NCI-H526 treated with DMSO at 0.1 percent for 48 hours (cell line): ENCODE results near the gene TRIM9.

Experiments
- DNase-seq: peaks from one replicate; lab custom pipeline; 2025; lab: John Stamatoyannopoulos, UW

The TRIM9 gene

DNA sequence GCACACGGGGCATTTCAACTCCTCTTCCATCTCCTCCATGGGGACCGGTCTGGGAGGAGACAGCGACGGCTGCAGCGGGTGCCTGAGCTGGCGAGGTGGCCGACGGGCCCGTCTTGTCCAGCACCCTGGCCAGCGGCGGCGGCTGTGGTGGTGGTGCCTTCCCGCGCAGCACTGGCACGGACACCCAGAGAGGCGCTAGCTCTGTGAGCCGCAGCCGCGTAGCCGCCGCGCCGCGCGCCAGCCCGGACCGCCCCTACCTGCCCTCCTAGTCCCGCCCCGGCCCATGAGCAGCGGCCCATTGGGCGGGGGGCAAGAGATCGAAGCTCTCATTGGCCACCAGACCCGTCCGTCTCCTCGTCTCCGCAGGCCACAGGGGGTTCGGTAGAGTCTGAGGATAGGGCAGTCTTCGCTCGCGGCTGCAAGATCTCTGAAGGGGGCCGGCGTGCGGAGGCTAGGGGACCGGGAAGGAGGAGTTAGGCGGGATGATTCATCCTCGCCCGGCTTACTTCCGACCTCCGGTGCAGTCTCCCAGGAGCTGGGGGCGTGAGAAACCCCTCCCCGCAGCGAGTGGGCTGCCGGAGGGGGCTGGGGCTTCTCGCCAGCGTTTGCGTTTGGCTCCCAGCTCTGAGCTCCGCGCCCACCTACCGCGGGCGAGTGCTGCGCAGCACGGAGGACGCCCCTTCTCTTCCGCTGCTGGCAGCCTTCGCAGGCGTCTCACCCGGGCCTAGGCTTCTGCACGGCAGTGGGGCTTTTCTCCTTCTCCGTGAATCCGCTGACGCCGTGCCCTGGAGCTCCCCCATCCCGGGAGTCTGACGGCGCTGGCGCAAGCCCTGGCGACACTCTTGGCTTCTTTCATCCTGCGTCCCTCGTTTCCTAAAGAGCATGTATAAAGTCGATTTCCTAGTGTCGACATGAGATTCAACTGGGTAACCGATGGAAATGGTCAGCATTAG is at the start of gene TRIM9:
TSS of gene TRIM9 (minus strand) at position 205 of the 953 bp plus-strand sequence. CDS start at position 39, 166 bp downstream.
- DNase-seq: peak; percentile 95

DNA sequence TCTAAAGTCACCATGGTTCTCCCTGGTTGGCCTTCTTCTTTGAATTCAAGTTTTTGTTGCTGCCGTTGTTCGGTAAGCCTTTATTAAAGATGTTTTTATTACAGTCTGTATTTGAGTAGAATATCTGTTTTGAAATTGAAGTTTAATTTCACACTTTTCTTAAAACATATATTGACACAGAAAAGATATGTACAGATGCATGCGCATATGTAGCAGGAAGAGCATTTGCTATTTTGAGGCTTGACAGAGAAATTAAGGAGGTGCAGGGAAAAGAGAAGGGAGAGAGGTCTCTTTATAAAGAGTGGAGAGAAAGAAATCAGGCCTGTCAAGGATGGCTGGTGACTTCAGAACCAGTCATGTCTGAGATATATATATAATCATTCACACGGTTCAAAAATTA is 46.0 kb upstream of the TRIM9 start:
- DNase-seq: no peak

DNA sequence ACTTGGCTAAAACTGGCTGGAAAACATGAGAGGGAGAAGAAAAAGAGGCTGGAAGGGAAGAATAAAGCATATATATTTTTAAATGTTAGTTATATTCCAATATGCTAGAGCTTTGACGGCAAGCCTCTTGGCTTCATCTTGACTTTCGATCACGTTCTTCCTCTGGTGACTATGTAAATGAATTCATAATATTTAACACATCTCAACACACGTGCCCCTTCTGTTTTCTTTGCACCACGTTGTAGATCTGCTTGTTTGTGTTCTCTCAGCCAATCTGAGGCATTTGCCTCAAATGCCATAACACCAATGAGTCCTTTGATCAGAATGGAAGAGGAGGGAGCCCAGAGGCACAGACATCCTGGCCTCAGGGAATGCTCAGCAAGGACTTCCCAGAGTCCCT is 45.4 kb upstream of the TRIM9 start:
- DNase-seq: no peak

DNA sequence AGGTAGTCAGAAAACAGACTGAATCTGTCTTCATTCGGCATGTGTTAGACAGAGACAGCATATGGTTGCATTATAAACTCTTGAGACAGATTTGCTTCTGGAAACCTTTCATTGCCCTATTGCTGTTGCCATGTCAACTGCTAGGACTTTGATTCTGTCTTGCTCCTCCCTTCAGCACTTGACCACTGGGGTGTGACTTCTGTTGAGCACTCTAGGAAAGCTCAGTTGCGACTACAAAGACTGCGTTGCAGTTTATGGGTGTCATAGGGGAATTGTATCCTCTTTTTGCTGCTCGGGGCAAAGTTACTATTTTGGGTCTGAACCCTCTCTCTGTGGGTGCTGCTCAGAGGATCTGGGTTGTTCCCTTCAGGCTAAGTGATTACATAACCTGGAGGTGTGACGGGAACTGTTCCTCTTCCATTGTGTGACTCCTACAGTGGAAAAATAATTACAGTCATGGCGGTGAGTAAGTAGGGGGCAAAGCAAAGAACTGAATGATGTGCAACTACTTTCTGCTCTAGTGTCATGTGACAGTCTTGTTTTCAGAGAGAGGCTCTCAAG is 44.3 kb upstream of the TRIM9 start:
- DNase-seq: no peak

DNA sequence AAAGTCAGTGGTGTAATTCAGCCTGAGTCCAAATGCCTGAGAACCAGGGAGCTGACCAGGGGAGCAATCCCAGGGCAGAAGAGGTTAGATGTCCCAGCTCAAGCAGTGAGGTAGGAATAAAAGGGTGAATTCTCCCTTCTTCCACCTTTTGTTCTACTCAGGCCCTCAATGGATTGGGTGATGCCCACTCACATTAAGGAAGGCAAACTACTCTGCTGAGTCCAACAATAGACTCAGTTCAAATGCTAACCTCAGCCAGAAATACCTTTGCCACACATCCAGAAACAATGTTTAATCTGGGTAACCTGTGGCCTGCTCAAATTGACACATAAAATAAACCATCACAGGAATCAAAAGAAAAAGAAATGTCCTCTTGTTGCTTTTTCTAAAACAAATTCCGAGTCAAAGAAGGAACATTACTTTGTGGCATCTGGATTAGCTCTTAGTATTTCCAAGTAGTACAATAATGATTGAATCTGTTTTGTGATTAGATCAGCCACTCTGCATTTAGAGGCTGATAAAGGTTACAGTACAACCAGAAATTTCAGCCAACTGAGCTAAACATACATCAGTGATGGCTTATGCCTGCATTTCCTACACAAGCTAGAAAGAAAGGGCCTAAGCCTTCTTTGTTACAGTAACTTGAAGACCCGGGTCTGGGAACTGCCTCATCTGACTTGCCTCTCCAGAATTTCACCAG is 43.6 kb upstream of the TRIM9 start:
- no peak for DNase-seq

DNA sequence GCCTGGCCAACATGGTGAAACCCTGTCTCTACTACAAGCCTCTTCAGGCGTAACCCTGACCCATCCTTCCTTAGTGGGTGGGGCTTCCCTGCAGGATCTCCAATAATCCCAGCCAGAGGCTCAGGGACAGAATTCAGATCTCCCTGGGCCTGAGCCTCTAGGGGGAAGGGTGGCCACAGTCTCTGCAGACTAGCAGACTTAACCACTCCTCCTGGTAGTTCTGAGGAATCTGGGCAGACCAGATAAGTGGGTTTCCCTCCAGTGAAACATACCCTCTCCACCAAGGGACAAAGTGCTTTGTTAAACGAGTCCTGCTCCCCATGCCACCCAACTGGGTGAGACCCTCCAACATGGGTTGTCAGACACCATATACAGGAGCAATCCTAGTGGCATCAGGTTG is 36.6 kb upstream of the TRIM9 start:
- DNase-seq: no peak

DNA sequence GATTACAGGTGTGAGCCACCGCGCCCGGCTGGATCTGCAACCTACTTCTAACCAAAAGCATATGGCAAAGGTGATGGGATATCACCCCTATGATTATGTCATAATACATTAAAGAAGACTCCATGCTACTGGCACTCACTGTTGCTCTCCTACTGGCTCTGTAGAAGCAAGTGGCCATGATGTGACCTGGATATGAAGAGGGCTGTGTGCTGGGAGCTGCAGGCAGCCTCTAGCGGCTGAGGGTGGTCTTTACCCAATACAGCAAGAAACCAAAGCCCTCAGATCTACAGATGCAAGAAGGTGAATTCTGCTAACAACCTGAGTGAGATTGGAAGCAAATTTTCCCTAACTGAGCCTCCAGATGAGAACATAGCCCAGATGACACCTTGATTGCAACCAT is 34.2 kb upstream of the TRIM9 start:
- DNase-seq: no peak

DNA sequence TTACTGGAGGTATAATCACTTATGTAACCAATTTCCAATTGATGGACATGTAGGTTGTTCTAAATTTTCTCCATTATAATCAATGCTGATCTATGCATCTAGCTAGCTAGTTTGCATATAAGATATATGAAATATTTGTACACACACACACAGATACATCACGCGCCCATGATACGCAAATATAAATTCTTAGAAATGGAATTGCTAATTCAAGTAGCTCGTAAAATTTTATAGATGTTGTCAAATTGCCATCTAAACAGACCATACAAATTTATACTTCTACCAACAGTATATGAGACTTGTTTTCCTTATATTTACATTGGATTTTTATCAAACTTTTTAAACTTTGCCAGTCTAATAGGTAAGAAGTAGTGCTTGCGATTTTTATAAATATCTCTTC is 29.1 kb upstream of the TRIM9 start:
- no peak for DNase-seq

DNA sequence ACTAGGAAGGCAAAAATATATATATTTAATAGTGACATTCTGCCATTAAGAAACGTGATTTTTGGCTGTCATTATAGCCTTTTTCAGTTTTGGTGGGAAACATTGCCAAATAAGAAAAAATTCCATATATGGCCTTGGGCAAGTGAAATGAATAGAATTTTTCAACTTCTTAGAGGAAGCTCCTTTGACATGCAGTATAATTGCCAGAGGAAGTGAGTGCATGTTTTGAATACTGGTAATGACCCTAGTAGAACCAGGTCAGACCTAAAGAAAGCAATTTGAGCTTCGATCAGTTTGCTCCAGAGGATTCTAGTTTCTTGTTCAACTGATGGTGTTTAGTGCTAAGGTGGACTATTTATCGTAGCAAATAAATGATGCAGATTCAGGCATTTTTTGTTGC is 26.2 kb upstream of the TRIM9 start:
- no peak for DNase-seq

DNA sequence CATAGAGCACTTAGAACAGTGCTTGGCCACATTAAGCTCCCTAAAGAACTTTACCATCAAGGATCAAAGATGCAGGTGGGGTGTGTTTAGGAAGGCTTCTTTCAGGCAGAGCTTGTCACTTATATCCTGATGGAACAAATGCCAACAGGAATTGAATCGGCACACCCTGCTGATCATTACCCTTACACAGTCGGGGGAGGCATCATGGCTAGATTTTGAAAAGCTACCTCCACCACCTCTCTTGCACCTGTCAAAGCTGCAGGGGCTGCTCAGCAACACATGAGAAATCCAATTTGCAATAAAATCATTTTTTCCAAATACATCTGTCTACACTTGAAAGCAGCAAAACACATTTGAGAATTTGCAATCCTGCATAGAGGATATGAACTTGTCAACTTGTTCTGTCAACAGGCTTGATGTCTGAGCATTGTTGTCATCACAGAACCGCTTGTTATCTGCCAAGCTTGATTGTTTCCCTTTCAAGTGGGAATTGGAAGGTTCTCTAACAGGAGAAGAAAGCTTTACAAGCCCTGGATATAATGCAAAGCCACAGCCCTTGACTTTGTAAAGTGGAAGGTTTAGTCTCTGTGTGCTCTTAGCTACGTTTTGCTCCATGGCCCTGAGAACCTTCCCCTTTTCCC is 24.6 kb upstream of the TRIM9 start:
- DNase-seq: no peak

DNA sequence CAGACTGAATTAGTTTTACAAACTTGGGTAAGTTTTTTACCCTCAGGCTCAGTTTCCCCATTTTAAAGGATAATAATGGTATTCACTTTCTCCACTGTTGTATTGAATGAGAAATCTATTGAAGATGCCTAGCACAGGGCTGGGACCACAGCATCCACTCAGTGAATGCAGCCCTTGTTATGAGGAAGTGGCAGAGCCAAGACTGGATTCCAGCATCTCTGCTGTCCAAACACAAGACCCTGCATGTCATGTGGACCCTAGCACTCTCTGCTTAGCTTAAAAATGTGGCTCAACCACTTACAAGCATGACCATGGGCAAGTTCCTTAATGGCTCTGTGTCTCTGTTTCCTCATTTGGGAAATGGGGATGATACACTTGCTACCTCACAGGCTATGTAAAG is 24.1 kb upstream of the TRIM9 start:
- DNase-seq: no peak

DNA sequence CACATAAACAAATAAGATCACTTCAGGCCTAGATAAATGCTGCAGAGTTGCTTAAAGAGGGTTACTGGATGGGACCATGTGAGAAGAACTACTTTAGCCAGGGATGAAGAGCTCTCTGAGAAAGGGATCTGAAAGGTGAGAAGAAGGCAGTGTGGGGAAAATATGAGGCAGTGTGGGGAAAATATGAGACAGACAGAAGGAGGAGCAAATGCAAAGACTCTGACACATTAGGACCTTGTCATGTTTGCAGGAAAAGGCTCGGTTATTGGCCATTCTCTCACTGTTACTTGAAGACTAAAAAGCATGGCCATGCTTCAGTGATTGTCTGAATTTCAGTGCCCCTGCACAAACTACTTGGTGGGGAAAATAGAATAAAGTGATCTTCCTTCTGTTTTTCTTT is 22.7 kb upstream of the TRIM9 start:
- DNase-seq: no peak

DNA sequence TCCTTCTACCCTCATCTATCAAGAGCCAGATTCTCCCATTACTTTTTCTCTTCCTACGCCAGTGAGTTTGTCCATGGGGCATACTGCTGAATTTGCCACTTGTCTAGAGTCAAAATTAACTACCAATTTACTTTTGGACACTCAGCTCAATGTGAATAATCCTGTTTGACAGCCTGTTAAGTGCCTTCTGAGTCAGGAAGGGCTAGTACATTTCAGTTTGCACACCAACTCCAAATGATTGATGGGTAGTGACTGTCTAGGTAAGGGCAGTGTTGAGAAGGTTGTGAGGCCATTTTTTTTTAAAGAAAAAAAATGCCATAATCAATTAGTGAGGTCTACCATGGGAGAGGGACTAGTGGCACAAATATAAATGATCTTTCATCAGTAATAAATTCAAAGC is 21.8 kb upstream of the TRIM9 start:
- DNase-seq: no peak

DNA sequence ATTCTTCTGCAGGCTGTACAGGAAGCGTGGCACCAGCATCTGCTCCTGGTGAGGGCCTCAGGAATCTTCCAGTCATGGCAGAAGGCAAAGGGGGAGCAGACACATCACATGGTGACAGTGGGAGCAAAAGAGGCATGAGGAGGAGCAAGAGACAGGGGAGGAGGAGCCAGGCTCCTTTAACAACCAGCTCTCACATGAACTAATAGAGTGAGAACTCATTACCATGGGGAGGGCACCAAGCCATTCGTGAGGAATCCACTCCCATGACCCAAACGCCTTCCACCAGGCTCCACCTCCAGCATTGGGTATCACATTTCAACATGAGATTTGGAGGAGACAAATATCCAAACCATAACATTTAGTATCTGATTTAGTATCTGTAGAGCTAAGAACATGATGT is 14.7 kb upstream of the TRIM9 start:
- DNase-seq: no peak

DNA sequence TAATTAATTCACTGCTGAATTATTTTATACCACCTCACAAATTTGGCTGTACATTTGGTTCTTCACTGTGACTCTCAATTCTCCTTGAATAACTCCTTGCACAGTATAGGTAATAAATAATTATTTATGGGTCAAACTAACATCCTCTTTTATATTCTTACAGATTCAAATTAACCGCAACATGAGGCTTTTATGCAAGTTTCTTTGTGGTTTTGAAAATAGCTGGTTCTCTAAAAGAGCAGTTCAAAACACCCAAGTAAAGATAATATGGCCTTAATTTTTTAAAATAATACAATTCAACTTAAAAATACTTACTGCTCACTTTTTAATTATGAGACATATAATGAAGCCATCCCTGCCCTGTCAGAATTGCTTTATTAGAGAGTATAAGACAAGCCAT is 12.9 kb upstream of the TRIM9 start:
- no peak for DNase-seq

DNA sequence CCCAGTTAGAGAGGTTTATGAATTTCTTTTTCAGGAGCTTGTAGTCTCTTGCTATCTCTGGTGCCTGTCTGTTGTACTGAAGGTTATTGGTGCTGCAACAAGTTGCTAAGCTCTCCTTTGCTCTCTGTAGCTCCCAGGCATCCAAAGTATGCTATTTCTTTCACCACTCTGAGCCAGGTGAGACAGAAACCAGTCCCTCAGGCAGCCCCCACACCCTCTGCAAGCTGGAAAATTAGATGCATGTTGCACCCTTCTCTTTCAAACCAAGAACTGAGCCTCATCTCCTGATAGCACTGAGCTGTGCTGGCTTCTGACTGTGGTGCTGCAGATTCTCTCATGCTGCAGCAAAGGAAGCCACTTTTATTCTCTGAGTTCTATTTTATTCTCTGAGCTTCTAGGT is 9.6 kb upstream of the TRIM9 start:
- no peak for DNase-seq

DNA sequence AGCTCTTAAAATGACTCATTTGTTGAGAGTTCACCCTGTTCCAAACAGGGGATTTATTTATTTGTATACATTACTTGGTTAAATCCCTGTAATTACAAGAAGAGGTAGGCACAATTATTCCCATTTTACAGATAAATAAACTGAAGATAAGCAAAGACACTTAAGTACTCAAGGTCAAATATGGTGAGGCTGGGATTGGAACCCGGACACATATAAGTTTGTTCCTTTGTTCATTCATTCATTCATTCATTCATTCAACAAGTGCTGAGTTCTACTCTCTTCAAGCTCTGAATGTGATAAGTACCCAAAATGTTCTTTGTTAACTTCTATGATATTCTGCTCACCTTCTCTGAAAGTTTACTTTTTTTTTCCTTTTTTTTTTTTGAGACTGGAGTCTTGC is 2.4 kb upstream of the TRIM9 start:
- DNase-seq: no peak

DNA sequence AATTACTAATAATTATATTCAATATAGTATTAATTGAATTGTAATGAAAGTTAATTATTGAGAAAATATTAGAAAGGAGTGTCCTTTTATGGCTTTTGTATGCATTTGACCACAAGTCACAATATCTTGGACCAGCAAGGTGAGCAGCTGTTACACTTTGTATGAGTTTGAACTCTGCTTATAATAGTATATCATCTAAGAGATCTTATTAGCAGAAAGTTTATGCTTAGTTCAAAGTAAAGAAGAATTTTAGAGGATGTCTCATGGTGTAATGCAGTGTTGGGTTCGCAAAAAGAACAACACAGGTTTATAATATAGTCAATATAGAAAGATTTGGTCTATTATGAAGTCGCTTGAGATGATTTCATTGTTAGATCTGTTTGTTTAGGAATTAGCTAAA is 2.0 kb upstream of the TRIM9 start:
- DNase-seq: no peak

DNA sequence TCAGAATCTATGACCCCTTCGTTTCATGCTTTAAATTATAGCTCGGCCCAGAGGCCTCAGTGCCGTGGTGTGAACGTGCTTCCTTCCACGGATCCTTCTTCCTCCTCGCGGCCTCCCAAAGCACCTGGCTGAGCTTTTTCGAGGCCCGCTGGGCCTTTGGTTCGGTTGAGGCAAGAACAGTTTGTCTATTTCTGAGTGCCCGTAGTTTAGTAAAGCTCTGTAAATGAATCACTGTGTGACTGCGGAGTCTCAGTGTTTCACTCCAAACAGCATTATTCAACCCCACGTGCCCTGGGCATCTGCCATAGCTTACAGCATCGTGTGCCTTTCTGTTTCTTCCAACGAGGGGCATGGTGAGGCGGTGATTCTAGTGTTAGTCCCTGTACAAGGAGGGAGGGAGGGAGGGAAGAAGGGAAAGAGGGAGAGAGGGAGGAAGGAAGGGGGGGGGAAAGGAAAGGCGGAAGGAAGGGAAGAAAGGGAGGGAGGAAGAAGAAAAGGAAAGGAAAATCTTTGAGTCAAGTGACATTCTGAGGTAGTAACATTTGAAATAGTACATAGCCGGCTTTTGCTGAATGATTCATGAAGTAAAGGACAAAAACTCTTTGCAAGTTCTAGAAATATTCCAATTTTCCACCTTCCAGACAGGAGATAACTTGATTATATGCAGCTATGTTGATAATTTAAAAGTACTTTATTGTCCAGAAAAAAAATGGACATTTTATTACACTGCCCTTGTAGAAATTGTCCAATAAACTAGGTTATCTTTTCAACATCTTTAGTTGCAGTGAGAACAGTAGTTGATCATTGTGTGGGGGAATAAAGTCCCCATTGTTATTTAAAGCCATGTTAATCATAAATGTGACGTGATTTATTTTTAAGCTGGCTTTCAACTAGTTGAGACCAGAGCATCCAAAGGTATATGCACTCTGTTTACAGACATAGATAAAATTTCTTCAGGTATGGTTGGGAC is 1.2 kb upstream of the TRIM9 start:
- DNase-seq: no peak

DNA sequence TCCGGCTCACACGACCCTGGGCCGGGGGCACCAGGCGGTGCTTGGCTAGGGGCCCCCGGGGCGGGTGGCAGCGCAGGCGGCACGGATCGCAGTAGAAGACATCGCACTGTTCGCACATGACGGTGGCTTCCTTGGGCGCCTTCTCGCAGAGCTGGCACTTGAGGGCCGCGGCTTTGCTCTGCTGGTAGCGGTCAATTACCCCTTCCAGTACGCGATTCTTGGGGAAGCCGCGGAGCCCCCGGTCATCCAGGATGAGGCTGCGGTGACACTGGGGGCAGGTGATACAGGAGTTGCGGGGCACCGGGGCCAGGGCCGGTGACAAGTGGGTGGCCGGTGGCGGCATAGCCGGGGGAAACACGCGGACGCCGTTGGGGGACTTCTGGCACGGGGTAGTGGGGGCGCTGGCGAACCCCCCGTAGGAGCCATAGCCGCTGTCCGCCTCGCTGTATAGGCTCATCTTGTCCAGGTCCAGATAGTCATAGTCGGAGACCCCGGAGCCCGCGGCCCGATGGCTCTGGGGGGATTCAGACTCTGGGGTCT is 553 bp downstream of the TRIM9 start:
- DNase-seq: peak; percentile 39
